22Rv1 (cell line): Measurements from ENCODE around the gene IGF2R.

ENCODE experiments used
- H3K27ac ChIP-seq: fragments of 450-650 bp; 2 replicates; pipeline ENCODE4 v1.5.1; 2017
- ZFX ChIP-seq: fragments of 450-650 bp; IDR thresholded peaks from 2 replicates; pipeline ENCODE4 v1.6.1; 2017; ENCODE audit warnings: antibody characterized with exemption, borderline replicate concordance
- TF ChIP-seq, protein P1 (sequence below): fragments of 450-650 bp; IDR thresholded peaks from 2 replicates; pipeline ENCODE4 v1.5.1; 2017; ENCODE audit warnings: mild to moderate bottlenecking

IGF2R gene

DNA sequence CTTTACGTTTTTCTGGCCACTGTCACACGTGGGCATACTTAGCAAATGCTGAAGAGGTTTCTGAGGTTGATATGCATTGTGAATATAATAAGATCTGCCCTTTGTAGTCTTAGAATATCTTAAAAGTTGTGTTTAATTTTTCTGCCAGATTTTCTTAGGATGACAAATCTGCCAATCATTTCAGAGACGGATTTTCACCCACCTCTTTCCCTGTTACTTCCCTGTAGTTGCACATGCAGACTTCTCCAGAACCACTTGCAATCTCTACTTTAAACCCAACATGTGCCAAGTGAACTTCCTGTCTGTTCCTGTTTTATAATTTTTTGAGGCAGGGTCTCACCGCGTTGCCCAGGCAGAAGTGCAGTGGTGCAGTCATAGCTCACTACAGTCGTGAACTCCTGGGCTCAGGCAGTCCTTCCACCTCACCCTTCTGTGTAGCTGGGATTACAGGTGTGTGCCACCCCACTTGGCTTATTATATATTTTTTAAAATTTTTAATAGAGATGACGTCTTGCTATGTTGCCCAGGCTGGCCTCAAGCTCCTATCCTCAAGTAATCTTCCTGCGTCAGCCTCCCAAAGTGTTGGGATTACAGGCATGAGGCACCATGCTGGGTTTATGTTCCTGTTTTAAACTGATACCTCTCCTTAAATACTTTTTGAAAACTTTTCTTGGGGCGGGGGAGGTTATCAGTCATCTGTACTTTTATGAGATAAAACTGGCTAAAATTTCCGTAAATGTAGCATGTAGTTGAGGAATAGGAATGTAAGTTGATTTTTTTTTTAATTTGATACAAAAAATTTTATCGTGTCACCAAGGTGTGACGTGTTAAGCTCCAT lies 2.7 kb downstream of the IGF2R start:
- H3K27ac ChIP-seq = no peak overlapping the region
- TF ChIP-seq, protein P1, sequence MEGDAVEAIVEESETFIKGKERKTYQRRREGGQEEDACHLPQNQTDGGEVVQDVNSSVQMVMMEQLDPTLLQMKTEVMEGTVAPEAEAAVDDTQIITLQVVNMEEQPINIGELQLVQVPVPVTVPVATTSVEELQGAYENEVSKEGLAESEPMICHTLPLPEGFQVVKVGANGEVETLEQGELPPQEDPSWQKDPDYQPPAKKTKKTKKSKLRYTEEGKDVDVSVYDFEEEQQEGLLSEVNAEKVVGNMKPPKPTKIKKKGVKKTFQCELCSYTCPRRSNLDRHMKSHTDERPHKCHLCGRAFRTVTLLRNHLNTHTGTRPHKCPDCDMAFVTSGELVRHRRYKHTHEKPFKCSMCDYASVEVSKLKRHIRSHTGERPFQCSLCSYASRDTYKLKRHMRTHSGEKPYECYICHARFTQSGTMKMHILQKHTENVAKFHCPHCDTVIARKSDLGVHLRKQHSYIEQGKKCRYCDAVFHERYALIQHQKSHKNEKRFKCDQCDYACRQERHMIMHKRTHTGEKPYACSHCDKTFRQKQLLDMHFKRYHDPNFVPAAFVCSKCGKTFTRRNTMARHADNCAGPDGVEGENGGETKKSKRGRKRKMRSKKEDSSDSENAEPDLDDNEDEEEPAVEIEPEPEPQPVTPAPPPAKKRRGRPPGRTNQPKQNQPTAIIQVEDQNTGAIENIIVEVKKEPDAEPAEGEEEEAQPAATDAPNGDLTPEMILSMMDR = no peak
- TF ChIP-seq ZFX = no peak

DNA sequence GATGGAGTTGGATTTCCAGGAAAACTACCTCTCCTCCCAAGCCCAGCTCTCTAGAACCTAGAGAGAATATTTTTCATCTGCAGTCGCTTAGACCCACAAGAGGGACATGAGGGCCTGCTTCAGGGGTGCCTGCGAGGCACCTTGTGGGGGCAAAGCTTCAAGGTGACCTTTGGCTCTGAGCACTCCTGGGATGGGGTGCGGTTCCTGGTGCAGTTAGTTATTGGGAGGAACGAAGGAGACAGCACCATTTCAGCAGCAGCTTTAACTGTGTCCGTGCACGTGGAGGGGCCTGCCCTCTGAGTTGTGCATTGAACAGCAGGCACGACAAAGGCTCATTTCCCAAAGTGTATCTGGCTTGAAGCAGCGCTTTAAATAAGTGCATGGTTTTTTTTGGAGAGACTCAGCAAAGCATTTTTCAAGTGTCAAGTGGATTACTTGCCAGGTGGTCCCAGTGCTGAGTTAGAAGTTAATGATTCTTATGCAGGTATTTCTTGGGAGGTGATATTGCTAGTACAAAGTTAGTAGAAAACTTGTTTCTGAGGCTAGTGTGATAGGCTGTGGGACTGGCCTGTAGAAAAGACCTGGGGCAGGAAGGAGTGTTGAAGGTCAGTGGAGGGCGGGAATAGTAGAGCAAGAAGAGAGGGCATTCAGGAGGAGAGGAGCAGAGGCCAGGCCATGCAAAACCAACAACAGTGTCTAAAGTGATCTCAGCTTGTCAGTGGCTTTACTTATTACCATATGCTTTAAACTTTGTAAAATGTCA lies 3.8 kb downstream of the IGF2R start:
- no peak overlapping the region for H3K27ac ChIP-seq
- TF ChIP-seq, protein P1 = no peak
- TF ChIP-seq ZFX = no peak

DNA sequence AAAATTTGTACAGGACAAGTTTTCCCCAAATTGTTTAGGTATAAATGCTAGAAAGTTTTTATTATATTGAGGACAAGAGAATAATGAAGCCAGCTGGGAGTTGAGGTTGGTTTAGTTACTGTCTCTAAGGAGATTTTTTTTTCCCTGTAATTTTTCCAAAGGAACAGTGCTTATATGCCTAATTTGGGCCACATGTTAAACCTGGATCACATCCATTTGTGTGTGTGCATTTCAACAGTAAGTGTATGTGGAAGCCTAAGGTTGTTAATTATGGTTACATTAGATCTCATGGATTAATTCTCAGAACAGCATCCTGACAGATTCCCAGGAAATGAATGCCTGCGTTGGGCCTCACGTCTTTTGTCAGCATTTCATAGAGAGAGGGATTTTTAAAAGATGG lies 4.5 kb downstream of the IGF2R start:
- H3K27ac ChIP-seq = 0 out of 2 replicates have a peak overlapping the region, but pooled peaks have one; percentile 4
- TF ChIP-seq, protein P1 = no peak
- no peak for TF ChIP-seq ZFX

DNA sequence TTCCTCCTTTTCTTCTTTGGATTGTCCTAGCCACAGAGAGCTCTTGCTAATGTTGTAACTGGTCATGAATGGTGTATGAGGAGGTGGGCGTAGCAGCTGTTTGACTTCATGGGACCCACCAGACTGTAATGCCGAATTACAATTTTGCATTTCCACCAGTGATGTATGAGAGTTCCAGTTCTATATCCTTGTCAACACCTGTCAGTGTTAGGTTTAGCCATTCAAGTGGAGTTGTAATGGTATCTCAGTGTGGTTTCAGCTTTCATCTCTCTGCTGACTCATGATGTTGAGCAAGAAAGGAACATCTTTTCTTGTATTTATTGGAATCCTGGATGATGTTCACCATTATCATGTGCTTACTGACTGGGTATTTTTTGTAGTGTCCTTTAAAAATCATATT lies 5.1 kb downstream of the IGF2R start:
- 0 out of 2 replicates have a peak overlapping the region, but pooled peaks have one; percentile 4 for H3K27ac ChIP-seq
- TF ChIP-seq ZFX = no peak
- TF ChIP-seq, protein P1 = no peak

DNA sequence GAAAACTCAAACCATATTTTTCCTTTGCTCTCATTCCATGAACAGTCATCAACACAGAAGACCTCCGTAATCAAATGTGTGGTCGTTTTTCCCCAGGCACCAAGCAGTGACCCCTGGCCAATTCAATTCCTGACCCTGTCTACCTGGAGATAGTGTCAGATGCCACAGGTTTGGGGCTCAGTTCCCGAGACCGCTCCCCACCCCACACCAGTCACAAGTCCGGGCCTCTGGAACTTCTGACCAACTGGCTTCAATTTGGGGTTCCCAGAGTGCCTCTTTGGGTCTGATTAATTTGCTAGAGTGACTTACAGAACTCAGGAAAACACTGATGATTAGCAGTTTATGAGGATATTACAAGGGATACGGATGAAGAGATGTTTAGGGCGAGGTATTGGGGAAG lies 6.0 kb downstream of the IGF2R start:
- TF ChIP-seq ZFX = no peak
- TF ChIP-seq, protein P1 = no peak
- H3K27ac ChIP-seq = no peak overlapping the region

DNA sequence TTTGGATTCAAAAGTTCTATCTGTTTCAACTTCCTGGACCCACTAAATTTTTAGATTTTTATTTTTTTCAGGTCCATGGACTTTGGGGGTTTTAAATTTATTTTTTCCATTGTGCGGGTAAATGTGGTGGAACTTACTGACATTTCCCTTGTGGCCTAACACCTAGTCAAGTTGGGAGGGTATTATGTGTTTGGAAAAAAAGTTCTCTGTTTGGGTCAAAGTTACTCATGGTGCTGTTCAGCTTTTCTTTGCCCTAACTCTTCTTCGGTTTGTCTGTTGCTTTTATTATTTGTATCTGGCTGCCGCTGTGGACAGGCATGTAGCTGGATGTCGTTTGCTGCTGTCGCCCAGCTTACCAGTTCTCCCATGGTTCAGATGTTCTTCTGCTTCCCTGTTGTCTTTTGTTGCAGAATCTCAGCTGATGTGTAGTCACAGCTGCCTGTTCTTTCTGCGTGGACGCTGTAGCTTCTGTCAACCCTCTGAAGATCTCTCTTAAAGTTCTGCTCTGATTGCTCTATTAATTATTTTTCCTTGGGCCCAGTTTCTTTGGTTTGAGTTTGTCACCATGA lies 7.9 kb downstream of the IGF2R start:
- no peak for TF ChIP-seq ZFX
- TF ChIP-seq, protein P1 = no peak
- H3K27ac ChIP-seq = no peak overlapping the region
